Loucy (cell line): Measurements from ENCODE around the gene NSMCE3.

ENCODE experiments used
- CTCF ChIP-seq: fragments of 200-600 bp; sonication (generic); conservative IDR thresholded peaks from 2 replicates; pipeline ENCODE4 v1.5.1; 2014; ENCODE audit warnings: mild to moderate bottlenecking, antibody characterized with exemption, low read length
- EZH2phosphoT487 ChIP-seq: fragments of 200-600 bp; IDR thresholded peaks from 2 replicates; pipeline ENCODE4 v1.6.1; 2018; ENCODE audit warnings: antibody characterized with exemption, mild to moderate bottlenecking, moderate library complexity, borderline replicate concordance

- TF ChIP-seq CTCF (no peak), EZH2phosphoT487 (no peak)
Measured at GRCh38 chr15:29266052-29266582, 3.5 kb downstream of the NSMCE3 start.
